ENCODE results near the gene FAS.

DNA sequence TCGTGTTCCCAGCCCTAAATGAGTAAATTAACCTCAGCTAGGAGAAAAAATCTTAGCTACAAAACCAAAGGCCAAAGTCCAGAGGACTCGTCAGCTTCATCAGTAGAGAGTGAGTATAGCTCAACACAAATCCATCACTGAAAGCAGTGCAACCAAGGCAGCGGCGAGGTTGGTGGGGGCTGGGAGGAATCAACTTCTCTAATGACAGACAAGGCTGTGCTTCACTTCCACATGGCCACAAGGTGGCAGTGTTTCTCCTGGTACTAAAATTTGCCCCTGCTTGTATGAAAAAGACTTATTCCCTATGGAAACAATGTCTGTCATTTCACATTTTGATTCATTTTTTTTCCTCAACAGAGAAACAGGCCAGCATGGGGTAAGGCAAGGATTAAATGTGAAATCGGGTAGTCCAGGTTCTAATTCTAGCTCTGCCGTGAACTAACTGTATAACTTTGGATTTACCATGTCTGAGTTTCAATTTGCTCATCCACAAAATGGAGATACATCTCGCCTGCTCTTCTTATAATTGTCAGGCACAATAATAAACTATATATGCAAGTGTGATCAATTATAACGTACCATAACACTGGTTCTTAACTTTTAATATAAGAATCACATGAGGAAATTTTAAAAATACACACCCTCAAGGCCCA lies 39.3 kb downstream of the FAS start:
- TF ChIP-seq CTCF (IDR thresholded peaks at IDR 0.05): peak; percentile 96 to 97 (median 96)
- no peak for TF ChIP-seq POLR2A (IDR thresholded peaks at IDR 0.05)
